Embryonic facial prominence (tissue), 1 donor: ENCODE measurements around the gene CXCR5.

Experiments
- DNase-seq: peaks from one replicate; pipeline ENCODE4 v3.0.0-alpha.2; 2016; ENCODE audit errors: extremely low spot score

The CXCR5 gene

GRCh38 chr11:118927554-118928100, 43.9 kb downstream of the CXCR5 start:
- no peak for DNase-seq

- DNase-seq = peak; percentile 80
Measured at GRCh38 chr11:118928101-118928869, 44.6 kb downstream of the CXCR5 start.

DNA sequence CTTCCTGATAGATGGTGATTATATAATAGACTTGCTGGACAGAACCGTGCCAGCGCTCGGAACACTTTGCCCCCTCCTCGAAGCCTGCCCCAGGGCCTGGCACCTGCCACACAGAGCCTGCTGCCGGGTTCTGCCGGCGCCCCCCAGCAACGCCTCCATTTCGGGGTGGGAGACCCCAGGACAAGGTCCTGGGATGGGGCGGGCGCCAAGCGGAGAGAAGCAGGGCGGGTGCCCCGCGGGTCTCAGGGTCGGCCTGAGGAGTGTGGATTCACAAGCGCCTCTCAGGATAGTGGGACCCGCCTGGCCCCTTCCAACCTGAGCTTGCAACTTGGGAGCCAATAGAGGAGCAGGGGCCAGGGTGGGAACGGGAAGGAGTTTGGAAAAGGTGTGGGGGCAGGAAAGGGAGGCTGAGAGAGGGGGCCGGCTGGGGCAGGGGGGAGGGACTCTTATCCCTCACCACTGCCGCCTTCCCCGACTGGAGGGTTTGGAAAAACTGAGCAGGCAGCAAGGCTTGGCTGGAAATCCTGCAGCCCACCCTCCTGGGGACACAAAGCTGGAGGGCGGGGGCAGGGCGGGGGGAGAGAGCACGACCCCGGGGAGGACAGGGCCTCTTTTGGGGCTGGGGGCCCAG, 45.3 kb downstream of the CXCR5 start:
- no peak for DNase-seq

- peak; percentile 91 for DNase-seq
Measured at GRCh38 chr11:118929501-118930093, 45.9 kb downstream of the CXCR5 start.

- no peak for DNase-seq
Measured at GRCh38 chr11:118930094-118930712, 46.5 kb downstream of the CXCR5 start.

DNA sequence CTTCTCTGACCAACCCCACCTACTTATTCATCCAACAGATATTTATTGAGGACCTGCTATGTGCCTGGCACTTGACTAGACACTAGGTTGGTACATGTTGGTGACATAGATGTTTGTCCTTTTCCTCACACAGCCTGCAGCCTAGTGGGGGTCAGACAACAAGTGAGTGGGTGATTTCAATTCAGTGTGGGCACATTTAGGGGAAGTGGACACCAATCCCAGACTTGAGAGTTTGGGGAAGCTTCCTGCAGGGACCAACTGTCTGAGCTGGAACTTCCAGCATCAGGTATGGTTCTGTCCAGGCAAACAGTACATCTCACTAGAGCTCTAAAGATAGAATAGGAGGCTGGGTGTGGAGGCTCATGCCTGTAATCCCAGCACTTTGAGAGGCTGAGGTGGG, 47.9 kb downstream of the CXCR5 start:
- DNase-seq = no peak

DNA sequence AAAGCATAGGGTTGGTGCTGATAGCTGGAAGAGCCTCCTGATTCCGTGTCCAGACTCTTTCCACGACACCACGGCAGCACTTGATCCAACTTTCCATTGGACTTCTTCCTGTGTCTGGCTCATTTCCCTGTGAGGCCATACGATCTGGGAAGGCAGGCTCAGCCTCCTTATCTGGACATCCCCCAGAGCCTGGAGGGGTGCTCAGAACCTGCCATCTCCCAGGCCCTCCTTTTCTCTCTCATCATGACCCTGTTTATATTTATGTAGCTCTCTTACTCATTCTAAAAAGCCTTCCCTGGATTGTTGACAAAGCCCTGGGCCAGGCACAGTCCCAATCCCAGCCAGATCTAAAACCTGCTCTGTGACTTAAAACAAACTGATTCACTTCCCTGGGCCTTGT, 49.8 kb downstream of the CXCR5 start:
- DNase-seq = no peak

DNA sequence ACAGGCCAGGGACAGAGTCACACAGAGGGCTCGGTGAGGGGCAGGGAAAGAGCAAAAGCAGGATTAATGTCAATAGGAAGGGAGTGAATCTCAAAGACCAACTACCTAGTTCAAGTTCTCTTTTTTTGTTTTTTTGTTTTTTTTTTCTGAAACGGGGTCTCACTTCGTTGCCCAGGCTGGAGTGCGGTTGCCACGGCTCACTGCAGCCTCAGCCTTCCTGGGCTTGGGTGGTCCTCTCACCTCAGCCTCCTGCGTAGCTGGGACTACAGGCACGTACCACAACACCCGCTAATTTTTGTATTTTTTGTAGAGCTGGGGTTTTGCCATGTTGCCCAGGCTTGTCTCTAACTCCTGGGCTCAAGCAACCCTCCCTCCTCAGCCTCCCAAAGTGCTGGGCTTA, 51.7 kb downstream of the CXCR5 start:
- no peak for DNase-seq

DNA sequence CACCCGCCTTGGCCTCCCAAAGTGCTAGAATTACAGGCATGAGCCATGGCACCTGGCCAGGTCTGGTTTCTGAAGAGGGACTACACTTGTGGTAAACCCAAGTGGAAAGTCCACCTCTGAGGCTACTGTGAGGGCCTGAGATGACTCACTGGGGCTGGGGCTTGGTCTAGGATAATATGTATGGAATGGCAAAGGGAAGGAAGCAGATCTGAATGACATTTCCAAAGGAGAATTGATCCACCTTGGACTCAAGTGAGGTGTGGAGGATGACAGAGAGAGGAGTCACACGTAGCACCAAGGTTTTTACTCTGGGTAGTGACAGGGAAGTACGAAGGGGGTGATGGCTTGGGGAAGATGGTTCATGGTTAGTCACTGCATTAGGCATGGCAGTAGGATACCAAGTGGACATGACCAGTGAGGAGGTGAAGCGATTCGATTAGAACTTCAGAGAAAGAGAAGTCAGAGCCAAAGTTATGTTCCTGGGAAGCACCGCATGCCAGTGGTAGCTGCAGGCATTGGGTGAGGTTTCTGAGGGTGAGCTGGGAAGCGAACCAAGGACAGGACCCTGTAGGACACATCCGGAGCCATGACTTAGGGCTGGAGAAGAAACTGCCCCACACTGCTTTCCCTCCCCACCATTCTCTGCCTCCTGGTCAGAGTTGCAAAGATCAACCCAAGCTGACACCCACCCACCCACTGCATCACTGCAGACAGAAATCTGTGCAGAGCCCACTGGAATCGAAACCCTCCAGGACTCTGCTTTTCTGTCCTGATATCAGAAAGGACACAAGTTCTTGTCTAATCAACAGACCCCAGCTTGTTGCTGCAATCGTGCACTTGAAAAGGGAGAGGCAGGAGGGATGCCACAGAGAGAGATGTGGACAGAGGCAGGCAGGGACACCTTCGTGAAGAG, 55.1 kb downstream of the CXCR5 start:
- DNase-seq = no peak

DNA sequence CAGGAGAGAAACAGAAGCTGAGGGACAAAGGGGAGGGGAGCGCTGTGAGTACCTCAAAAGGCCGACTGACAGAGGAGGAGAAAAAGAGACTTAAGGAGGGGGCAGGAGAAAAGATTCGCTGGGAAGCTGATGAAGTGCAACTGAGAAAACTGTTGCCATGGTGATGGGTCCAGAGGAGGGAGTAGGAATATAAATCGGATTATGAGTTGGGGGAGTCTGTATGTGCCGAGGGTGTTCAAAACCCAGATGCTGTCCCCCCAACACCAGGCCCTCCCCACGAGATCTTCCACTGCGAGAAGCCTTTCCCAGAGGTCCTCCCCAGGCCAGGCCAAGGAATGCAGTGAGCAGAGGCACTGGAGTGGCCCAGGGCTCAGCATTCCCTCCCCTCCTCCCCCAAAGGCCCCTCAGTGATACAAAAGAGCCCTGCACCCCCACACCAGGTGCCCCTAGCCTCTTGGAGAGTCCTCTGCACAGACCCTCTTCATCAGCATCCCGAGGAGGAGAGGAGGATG, 55.8 kb downstream of the CXCR5 start:
- no peak for DNase-seq

GRCh38 chr11:118939953-118940598, 56.4 kb downstream of the CXCR5 start:
- DNase-seq = no peak

GRCh38 chr11:118947091-118947490, 63.4 kb downstream of the CXCR5 start:
- no peak for DNase-seq
